GM19324 (cell line): ENCODE data around the gene ACSBG1.

Source experiments
- ATAC-seq: cut with Tn5 transposase; IDR thresholded peaks from one replicate; pipeline ENCODE4 v1.9.1; 2021; ENCODE audit warnings: mild to moderate bottlenecking, moderate library complexity; ENCODE audit not compliant: unreplicated experiment, low FRiP score

Gene ACSBG1, protein sequence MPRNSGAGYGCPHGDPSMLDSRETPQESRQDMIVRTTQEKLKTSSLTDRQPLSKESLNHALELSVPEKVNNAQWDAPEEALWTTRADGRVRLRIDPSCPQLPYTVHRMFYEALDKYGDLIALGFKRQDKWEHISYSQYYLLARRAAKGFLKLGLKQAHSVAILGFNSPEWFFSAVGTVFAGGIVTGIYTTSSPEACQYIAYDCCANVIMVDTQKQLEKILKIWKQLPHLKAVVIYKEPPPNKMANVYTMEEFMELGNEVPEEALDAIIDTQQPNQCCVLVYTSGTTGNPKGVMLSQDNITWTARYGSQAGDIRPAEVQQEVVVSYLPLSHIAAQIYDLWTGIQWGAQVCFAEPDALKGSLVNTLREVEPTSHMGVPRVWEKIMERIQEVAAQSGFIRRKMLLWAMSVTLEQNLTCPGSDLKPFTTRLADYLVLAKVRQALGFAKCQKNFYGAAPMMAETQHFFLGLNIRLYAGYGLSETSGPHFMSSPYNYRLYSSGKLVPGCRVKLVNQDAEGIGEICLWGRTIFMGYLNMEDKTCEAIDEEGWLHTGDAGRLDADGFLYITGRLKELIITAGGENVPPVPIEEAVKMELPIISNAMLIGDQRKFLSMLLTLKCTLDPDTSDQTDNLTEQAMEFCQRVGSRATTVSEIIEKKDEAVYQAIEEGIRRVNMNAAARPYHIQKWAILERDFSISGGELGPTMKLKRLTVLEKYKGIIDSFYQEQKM

DNA sequence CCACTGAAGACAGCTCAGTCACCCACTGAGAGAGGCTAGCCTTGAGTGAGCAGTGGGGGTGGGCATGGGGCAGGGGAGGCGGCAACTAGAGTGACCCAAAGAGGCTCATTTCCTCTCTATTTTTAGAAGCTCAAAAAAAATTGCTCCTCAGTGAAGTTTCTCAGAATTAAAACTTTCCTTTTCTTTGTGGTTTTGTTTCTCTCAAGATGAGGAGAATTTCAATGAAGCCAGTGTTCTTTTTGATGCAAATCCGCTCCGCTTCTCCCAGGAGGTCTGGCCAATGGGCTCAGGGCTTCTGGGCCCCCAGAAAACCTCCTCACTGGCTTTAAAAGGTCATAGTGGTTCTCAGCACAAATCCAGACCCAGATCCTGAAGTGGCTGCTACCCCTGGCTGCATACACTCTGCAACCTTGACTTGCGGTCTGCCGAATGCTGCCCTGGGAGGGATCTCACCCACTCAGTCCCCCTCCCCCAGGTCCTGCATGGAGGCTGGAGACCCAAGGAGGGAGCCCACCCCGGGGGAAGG, at the start of gene ACSBG1:
TSS of gene ACSBG1 (minus strand) at position 51 of the 526 bp plus-strand sequence. CDS start 64 bp downstream, outside the sequence.
- no peak for ATAC-seq

DNA sequence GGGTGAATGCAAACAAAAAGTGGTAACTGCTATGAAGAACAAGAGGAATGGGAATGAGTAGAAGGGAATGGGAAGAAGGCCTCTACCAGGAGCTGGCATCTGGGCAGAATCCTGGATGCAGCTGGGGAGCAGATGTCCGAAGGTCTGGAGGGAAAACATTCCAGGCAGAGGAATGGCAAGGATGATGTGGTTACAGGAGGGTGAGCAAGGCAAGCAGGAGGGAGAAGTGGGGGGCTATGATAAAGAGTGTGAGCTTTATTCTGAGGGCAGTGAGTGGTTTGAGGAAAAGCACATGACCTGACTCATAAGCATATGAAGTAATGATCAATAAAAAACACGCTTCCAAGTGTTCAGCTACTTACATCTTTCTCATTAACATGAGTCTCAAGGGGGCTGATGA, 48.0 kb upstream of the ACSBG1 start:
- no peak for ATAC-seq

DNA sequence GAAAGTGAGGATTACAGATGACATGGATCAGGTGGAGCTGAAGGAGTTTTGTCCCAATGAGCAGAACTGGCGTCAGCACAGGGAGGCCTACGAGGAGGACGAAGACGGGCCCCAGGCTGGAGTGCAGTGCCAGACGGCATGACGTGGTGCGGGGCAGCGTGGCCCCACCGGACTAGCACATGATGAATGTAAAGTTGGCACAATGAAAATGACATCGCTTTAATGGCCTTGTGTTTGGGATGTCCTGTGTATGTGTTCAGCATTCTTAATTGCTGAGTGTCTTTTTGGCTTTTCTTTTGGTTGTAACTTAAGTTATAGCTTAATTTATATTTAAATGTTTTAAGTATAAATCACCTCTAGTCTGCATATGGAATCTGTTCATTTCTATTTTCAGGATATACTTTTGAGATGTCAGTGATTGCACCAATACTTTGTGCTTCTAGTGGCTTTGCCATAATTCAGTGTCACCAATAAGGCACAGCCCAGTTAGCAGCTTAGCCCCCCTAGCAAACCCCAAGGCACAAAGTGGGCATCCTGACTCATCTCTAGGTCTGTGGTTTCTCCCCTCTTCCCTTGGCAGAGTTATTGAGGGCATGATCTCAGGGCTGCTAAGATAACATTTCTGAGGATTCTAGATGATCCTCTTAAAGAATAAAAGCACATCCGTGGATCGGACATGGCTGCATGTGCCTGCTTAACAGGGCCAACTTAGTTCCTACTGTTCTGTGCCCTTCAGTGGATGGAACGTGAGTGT, 46.1 kb upstream of the ACSBG1 start:
- no peak for ATAC-seq

DNA sequence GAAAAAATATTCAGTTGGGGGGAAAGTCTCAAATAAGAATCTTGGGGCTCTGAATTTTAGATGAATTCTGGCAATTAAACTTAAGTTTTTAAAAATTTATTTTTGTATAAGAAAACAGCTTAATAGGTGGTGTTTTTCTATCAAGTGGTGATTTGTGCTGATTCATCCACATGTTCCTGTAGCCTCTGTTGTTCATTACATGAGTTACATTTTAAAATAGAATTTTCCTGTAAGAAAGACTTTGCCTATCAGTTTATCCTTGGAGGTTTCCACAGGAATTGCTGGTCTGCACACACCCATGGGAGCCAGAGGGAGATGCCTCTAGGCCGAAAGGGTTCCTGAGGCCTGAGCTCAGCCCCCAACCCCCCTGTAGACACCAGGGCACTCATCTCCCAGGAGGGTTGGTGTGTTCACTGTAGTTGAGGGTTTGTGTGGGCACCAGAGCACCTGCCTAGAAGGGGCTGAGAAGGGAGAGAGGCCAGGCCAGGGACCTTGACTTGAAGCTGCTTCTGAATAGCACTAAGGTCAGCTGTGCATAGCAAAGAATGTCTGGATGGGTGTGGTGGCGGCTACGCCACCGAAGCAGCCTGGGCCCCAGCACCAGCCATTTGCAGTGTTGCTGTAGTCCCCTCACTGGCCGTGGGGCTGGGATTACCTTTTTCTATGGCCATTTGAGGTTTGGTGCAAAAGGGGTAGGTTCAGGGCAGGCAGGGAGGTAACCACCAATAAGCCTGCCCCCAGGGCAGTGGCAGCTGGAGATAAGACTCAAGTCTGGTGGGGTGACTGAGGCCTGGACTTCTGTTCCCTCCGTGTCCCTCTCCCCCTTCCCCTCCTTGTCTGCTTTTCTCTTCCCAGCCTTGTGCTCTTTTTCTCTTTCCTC, 41.9 kb upstream of the ACSBG1 start:
- ATAC-seq, result no peak

DNA sequence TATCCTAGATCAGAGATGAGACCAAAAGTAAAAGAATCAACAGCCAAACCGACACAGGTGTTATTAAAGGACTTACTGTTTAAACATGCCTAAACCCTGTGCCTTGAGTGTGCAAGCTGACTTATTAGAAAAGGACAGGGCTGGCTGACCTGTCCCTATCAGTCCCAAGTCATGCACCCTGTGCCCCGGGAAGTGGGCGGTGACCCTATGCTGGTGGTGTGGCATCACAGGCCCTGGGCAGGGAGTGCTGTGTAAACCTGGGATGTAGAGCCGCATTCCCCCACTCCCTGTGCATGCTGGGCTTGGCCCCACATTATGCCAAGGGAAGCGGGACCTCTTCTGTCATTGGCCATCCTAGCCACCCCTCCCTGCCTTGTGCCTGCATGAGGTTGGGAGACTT, 40.6 kb upstream of the ACSBG1 start:
- no peak for ATAC-seq

DNA sequence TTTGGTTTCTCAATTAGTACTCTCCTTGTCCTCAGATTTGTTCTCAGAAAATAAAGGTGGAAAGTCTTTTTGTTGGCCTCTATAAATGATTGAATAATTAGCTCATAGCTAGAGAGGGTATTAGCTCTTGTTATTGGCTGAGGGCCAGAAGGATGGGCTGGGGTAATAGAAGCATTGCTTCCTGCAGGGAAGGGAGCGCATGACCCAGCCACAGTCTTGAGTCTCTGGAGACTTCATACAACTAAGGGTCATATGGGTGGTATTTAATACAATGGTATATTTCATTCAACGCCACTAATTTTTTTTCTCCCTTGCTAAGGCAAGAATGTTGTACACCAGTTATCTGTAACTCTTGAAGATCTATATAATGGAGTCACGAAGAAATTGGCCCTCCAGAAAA, 38.4 kb upstream of the ACSBG1 start:
- no peak for ATAC-seq

DNA sequence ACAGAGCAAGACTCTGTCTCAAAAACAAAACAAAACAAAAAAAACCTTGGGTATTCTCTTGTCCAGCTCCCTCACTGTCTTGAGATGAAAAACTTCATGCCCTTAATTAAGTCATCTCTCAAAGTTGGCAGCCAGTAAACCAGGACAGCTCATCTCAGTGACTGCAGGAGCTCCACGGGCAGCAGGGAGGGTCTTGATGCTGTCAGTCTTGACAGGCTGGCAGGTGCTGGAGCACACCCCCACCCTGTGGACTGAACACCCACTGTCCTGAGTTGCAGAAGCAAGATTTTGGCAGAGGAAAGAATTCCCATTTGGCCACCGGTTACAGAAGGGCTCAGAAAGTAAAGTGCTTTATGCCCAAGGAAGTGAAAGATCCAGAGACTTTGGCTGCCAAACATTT, 38.0 kb upstream of the ACSBG1 start:
- no peak for ATAC-seq

DNA sequence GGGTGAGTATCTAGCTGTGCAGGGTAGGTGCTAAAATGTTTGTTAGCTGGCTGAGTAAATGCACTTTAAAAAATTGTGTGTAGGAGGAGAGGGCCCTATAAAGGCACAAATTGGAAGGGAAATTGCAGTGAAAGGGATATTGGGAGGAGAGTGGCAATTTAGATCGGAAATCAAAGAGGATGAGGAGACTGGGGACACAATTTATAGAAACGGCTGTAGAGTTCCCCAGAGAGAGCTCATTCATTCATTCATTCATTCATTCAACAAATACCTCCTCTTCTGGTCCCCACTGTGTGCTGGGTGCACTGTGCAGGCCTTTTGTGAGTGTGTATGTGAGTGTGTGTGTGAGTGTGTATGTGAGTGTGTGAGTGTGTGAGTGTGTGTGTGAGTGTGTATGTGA, 32.4 kb upstream of the ACSBG1 start:
- no peak for ATAC-seq

DNA sequence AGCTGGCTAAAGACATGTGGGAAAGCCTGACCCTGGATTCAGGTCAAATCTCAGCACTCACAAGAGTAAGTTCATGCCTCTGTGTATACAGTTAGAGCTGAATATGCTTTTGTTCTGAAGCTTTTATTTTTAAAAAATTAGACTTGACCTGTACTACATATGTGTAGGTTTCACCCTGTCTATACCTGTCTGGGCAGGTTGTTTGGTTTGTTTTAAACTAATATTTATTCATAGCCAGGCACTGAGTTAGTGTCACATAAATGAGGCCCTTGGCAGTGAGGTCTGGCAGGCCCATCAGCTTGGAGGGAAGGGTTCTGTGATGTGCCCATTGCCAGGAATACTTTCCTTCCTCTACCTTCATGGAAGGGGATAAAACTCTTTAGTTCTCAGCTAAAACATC, 31.9 kb upstream of the ACSBG1 start:
- no peak for ATAC-seq

DNA sequence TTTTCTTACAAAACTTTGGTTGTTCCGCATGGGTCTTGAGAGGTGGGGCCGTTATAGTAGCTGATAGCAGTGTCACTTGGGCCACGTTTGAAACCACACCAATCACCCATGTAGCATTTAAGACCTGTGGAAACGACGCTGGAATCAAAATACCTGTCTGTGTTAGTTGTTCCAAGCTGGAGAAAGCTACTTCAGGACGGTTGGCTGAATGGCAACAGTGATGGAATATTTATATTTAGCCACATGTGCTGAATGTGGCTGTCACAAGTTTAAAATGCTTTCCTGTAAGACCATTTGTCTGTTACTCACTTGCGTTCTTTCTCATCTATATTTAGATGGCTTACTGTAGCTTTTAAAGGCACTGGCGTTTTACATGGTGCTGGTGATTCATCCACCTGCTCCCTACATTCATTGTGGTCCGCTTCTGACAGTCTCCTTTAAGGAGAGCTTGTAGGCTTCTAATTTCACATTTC, 31.4 kb upstream of the ACSBG1 start:
- no peak for ATAC-seq

DNA sequence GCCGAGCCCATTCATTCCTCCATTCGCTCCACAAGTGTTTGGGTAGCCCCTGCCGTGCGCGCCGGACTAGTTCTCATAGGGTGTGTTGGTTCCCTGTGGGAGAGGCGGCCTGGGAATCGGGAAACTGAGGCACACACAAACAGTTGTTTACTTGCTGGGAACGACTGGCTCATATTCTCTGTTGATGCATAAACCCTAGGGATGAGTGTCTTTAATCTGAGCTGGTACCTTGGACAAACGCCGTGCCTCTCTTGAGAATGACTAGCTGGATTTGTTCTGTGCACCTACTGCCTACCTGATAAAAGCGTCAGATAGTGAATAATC, 30.7 kb upstream of the ACSBG1 start:
- no peak for ATAC-seq

DNA sequence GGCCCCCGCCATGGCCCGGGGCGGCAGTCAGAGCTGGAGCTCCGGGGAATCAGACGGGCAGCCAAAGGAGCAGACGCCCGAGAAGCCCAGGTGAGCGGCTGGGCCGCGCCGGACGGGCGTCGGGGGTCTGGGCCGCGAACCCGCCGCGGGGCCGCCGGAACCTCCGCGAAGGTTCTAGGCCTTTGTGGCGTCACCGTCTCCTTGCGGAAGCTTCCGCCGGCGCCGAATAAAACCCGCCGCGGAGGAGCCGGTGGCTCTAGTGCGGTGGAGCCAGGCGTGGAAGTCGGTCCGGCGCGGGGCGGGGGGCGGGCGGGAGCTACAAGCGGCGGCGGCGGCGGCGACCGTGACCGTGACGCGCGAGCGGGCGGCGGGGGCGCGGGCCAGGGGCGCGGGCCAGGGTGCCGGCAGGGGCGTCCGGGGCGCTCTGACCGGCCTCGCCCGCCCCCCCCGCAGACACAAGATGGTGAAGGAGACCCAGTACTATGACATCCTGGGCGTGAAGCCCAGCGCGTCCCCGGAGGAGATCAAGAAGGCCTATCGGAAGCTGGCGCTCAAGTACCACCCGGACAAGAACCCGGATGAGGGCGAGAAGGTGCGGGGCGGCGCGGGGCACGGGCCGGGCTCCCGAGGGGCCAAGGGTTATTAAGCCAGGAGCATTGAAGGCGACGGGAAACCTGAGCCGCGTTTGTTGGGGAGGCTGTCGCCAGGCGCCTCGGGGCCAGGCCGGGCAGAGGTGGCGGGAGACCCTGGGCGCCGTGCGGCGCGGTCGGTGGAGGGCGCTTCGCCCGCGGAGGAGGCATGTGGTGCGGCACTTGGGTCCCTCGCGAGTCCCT, 30.2 kb upstream of the ACSBG1 start, which contains the start of gene DNAJA4:
TSS of gene DNAJA4 (plus strand) at position 259 of the 833 bp plus-strand sequence. CDS start at position 461, 202 bp downstream.
- no peak for ATAC-seq

DNA sequence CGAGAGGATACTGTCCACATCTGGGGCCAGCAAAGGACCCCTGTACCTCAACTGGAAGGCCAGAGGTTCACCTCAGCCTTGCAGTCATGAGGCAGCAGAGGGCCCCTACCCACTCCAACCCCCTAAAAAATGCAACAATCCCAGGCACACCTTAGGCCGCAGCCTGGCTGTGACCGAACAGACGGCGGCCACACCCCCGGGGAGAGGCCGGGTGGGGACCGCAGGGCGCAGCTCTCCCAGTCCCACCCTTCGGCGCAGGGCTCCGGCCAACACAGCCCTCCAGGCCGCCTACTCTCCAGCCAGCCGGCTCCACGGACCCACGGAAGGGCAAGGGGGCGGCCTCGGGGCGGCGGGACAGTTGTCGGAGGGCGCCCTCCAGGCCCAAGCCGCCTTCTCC, 29.5 kb upstream of the ACSBG1 start:
- no peak for ATAC-seq

DNA sequence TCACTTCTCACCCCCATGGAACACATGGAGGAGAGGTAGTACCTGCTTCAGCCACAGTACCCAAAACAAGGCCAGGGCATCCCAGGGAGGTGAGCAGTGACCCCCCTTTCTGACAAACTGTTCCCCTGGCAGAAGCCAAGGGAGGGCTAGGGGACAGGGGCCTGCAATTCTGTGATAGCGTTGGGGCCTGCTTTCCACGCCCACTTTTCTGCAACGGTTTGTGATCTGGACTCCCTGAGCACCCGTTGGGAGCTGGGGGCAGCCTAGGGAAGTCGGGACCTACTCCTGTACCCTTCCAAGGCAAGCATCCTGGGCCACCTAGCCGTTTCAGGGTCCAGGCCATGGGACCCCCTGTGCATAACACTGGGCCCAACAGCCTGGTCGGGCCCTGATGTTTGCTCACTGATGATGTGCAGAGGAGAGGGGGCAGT, 29.0 kb upstream of the ACSBG1 start:
- ATAC-seq, result no peak

DNA sequence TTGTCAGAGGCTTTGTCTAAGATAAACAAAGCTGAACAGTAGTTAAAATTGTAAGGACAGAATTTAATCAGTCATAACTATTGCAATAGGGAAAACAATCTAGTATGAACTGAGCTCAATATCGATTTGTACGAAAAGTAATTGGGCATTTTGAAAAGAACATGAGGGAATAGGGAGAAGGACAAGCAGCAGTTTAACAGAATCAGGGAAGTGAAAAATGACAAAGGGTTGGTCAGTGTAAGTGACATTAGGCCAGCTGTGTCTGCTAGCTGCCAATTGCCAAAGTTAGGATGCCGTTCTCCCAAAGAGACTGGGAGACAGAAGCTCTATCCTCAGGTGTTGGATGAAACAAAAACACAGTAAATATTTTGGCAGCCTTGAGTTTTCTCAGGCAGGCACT, 26.7 kb upstream of the ACSBG1 start:
- ATAC-seq, result no peak

DNA sequence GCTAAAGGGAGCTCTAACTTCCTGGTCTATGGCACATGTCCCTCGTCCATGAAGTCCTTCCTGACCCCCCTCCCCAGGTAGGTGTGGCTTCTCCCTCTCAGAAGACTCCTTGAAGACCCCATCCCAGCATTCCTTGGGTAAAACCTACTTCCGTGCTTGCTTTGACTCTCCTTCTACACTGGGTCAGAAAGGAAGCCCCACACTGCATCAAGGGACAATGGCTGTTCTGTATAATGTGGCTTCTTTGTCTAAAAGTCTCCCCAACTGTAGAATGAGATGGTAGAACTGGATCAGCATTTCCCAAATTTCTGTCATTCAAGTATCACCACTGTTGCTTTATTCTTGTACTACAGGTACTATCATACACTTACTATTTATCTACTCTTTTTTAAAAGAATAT, 26.1 kb upstream of the ACSBG1 start:
- ATAC-seq, result no peak

DNA sequence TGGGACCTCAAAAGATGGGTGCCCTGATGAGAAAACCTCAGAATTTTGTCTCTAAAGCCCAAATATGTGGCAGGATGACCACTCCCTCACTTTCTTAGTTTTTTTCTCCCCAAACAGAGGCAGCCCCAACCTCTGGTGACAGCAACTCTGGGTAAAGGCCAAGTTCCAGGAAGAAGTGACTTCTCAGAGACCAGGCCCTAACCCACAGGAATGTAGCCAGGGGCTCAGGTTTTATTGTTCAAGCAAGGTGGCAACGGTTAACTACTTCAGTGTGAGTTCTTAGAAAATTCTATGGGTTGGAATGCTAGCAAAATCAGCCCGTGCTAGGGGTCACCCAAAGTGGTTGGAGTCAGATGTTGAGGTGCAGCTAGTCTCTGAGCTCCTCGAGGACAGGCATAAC, 24.9 kb upstream of the ACSBG1 start:
- ATAC-seq, result no peak

DNA sequence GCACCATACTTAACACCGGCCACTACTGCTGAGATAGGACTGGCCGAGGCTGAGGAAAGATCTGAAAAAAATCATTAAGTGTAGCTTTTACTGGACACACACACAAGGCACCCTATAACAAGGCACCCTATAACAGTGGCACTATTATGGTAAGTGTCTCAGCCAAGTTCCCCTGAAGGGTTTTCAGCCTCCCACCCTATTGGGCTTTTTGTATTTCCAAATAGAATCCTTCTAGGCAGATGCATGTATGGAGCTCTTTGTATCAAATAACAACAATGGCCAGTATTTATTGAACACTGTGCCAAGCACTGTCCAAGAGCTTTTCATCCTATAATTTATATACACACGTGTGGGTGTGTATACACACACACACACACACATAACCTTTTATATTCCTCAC, 23.3 kb upstream of the ACSBG1 start:
- no peak for ATAC-seq

DNA sequence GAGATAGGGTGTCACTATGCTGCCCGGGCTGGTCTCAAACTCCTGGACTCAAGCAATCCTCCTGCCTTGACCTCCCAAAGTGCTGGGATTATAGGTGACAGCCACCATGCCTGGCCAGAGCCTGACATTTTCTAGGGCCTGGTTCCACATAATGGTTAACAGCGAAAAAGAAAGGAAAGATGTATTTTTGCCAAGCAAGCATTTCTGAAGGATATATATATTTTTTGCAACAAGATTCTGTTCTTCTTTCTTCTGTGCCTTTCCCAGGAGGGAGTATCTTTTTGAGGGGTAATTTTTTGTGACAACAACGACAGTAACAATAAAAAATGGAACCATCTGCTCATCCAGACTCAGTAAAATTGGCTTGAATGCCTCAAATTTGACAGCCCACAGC, 21.7 kb upstream of the ACSBG1 start:
- ATAC-seq, result no peak
